SH-SY5Y (cell line): ENCODE data around the gene HEATR9.

Source experiments
- GATA2 ChIP-seq: IDR thresholded peaks from 2 replicates; pipeline ENCODE4 v1.6.1; 2011; ENCODE audit warnings: mild to moderate bottlenecking, low read depth, low read length
- GATA3 ChIP-seq: IDR thresholded peaks from 2 replicates; pipeline ENCODE4 v1.6.1; 2011; ENCODE audit warnings: low read depth, mild to moderate bottlenecking, low read length, moderate library complexity

Gene HEATR9

GRCh38 chr17:35879773-35880654, 11.3 kb upstream of the HEATR9 start, which contains the start of gene CCL5:
CCL5 (minus strand) TSS chr17:35880360.
- TF ChIP-seq GATA3 (no peak), GATA2 (no peak)

- TF ChIP-seq GATA2 = no peak
- no peak for TF ChIP-seq GATA3
These were observed 9.7 kb upstream of the HEATR9 start for GRCh38 chr17:35878361-35878760.

DNA sequence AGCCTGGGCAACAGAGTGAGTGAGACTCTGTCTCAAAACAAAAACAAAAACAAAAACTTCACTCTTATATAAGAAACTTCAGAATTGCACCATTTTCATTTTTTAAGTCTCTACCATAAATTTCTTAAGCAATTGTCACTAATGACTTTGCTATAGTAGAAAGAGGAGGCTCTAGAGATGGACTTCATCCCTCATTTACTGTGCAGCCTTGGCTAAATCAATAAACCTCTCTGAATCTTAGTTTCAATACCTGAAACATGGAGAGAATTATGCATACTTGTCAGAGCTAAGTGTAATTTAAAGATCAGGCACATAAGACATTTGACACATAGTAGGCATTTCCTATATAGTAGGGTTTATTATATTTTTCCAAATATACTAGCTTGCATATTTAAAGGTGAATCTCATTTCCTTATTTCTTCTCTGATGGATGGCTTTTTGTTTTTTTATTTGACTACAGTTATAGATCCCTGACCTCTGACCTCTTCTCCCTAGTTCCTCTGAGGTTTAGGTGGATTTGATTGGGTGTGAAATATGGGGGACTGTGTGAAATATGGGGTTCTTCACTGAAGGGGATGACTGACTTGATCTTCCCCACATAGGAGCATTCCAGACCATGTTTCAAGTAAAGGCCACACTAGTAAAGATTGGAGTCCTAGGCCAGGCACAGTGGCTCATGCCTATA, 8.8 kb upstream of the HEATR9 start:
- TF ChIP-seq GATA3 = no peak
- no peak for TF ChIP-seq GATA2

- no peak for TF ChIP-seq GATA2
- TF ChIP-seq GATA3 = no peak
These were observed 7.8 kb upstream of the HEATR9 start for GRCh38 chr17:35876534-35876933.

GRCh38 chr17:35875800-35876139, 7.1 kb upstream of the HEATR9 start:
- no peak for TF ChIP-seq GATA3
- TF ChIP-seq GATA2 = no peak

- no peak for TF ChIP-seq GATA2
- no peak for TF ChIP-seq GATA3
These were observed 6.5 kb upstream of the HEATR9 start for GRCh38 chr17:35875072-35875799.

GRCh38 chr17:35872196-35872980, 3.7 kb upstream of the HEATR9 start:
- no peak for TF ChIP-seq GATA3
- no peak for TF ChIP-seq GATA2

GRCh38 chr17:35870906-35871819, 2.5 kb upstream of the HEATR9 start:
- no peak for TF ChIP-seq GATA3
- TF ChIP-seq GATA2 = no peak

- TF ChIP-seq GATA2 (no peak), GATA3 (no peak)
These were observed 1.1 kb downstream of the HEATR9 start for GRCh38 chr17:35867574-35867973.

DNA sequence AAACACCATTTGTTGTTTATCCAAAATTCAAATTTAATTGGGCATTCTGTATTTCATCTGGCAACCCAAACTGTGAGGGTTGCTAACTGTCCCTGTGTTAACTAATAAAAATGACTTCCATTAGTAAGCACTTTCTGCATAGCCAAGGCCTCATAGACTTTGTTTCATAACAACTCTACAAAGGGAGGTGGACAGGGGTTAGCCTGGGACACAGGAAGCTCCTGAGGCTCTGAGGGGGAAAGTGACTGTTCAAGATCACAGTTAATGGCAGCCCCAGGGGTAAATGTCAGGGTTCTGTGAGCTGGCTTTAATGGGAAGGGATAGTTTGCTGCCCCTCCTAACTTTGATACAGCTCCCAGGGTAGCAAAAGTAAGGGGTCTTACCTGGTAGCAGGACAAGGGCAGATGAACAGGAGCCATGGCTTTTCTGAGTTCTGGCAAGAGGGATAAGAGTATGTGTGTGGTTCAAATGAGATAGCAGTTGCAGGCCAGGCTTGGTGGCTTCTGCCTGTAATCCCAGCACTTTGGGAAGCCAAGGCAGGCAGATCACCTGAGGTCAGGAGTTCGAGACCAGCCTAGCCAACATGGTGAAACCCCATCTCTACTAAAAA, 2.2 kb downstream of the HEATR9 start:
- TF ChIP-seq GATA3 (no peak), GATA2 (no peak)

DNA sequence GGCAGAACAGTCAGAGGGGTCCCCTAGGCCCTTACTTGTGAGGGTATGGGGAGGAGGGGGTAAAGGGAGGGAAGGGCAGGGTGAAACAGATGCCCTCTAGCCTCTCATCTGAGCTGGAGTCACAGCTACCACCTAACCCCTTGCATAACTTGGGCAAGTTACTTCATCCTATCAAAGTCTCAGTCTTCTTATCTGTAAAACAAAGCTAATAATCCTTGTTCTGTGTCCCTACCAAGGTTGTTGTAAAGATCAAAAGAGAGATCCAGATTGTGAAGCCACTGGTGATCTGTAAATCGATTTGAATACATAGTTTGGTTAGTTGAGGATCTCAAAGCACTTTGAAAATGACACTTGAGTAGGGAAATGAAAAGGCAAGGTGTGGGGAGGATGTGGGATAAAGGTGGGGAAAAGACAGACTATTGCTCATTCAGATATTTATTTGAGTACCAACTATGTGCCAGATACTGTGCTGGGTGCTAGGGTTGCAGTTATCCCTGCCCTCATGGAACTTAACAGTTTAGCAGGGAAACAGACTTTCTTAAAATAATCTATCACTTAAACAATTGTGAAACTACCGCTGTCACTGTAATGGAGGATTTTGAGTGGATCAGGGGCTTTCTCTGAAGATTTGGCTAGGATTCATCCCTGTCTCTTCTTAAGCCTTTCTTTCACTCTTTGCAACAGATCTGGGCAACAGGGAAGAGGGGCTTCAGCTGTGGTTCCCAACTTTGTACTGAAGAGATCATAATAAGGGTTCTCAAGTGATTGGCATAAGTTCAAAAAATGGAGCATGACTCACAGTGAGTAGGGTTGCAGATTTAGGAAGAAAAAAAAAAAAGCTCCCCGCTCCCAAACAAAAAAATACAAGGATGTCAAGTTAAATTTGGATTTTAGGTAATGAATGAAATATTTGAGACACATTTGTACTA, 3.0 kb downstream of the HEATR9 start:
- TF ChIP-seq GATA2 (no peak), GATA3 (no peak)

- TF ChIP-seq GATA3 (no peak), GATA2 (no peak)
These were observed 3.8 kb downstream of the HEATR9 start for GRCh38 chr17:35864853-35865252.
